ENCODE data around the gene AGTRAP. TPM values are rescaled to one million over a fixed set of nuclear protein-coding genes. Genes with fewer than 3 reads are reported as not detected.

Gene AGTRAP
- total and polyA plus RNA-seq, 2 experiments from 2014 or later: 34.2 to 71.9 TPM

GRCh38 chr1:11769274-11769673, 33.3 kb downstream of the AGTRAP start:
- DNase-seq (ENCODE audit: low spot score): no peak
- Histone ChIP-seq H3K4me2 (no peak overlapping the region), H3K9me3 (ENCODE audit: low read depth) (no peaks in the 10 kb centered on the region), H3K4me1 (ENCODE audit: insufficient read depth) (no peaks in the 10 kb centered on the region), H3K27ac (no peak overlapping the region), H3K27me3 (no peaks in the 10 kb centered on the region), H3K79me2 (no peaks in the 10 kb centered on the region), H3K36me3 (replicated peaks; ENCODE audit: insufficient read depth, low read depth) (no peaks in the 10 kb centered on the region), H4K20me1 (ENCODE audit: insufficient read depth, poor library complexity, severe bottlenecking) (no peaks in the 10 kb centered on the region), H2AFZ (no peak overlapping the region), H3K9me2 (replicated peaks; ENCODE audit: insufficient read depth) (no peaks in the 10 kb centered on the region), H3K4me3 (no peak overlapping the region)
- WGBS (ENCODE audit: low lambda C conversion rate, missing lambda C conversion rate): 79% methylated on average over 4 of the region's 4 CpGs
- TF ChIP-seq EZH2 (IDR thresholded peaks at IDR 0.05; ENCODE audit: borderline replicate concordance): no peak
- TF ChIP-seq CTCF (IDR thresholded peaks at IDR 0.05; ENCODE audit: poor library complexity): no peak
- TF ChIP-seq EZH2phosphoT487 (IDR thresholded peaks at IDR 0.05; ENCODE audit: low read depth, severe bottlenecking, unreplicated experiment): no peak

- Histone ChIP-seq H3K4me1 (ENCODE audit: insufficient read depth) (no peaks in the 10 kb centered on the region), H3K79me2 (no peaks in the 10 kb centered on the region), H2AFZ (no peak overlapping the region), H3K4me3 (no peak overlapping the region), H3K27me3 (no peaks in the 10 kb centered on the region), H3K4me2 (no peak overlapping the region), H3K27ac (no peak overlapping the region), H3K36me3 (replicated peaks; ENCODE audit: insufficient read depth, low read depth) (no peaks in the 10 kb centered on the region), H3K9me2 (replicated peaks; ENCODE audit: insufficient read depth) (no peaks in the 10 kb centered on the region), H3K9me3 (ENCODE audit: low read depth) (no peaks in the 10 kb centered on the region), H4K20me1 (ENCODE audit: insufficient read depth, poor library complexity, severe bottlenecking) (no peaks in the 10 kb centered on the region)
- TF ChIP-seq CTCF (IDR thresholded peaks at IDR 0.05; ENCODE audit: poor library complexity) (no peak), EZH2phosphoT487 (IDR thresholded peaks at IDR 0.05; ENCODE audit: low read depth, severe bottlenecking, unreplicated experiment) (no peak), EZH2 (IDR thresholded peaks at IDR 0.05; ENCODE audit: borderline replicate concordance) (no peak)
- no peak for DNase-seq (ENCODE audit: low spot score)
Observed at GRCh38 chr1:11770011-11770410, 34.1 kb downstream of the AGTRAP start.

GRCh38 chr1:11771481-11772043, 35.6 kb downstream of the AGTRAP start:
- Histone ChIP-seq H3K9me2 (replicated peaks; ENCODE audit: insufficient read depth) (no peaks in the 10 kb centered on the region), H3K27ac (no peak overlapping the region), H3K36me3 (replicated peaks; ENCODE audit: insufficient read depth, low read depth) (no peaks in the 10 kb centered on the region), H3K4me1 (ENCODE audit: insufficient read depth) (no peaks in the 10 kb centered on the region), H3K27me3 (no peaks in the 10 kb centered on the region), H3K9me3 (ENCODE audit: low read depth) (no peaks in the 10 kb centered on the region), H2AFZ (no peak overlapping the region), H3K79me2 (no peaks in the 10 kb centered on the region), H3K4me2 (no peak overlapping the region), H4K20me1 (ENCODE audit: insufficient read depth, poor library complexity, severe bottlenecking) (no peaks in the 10 kb centered on the region), H3K4me3 (no peak overlapping the region)
- no peak for TF ChIP-seq EZH2 (IDR thresholded peaks at IDR 0.05; ENCODE audit: borderline replicate concordance)
- TF ChIP-seq CTCF (IDR thresholded peaks at IDR 0.05; ENCODE audit: poor library complexity): no peak
- TF ChIP-seq EZH2phosphoT487 (IDR thresholded peaks at IDR 0.05; ENCODE audit: low read depth, severe bottlenecking, unreplicated experiment): no peak
- DNase-seq (ENCODE audit: low spot score): no peak
- WGBS (ENCODE audit: low lambda C conversion rate, missing lambda C conversion rate): 79% methylated on average over 11 of the region's 11 CpGs

- WGBS (ENCODE audit: low lambda C conversion rate, missing lambda C conversion rate): 75% methylated on average over 5 of the region's 5 CpGs
- no peaks in the 10 kb centered on the region for H3K36me3 ChIP-seq (replicated peaks; ENCODE audit: insufficient read depth, low read depth)
- H3K4me2 ChIP-seq: no peak overlapping the region
- H3K4me1 ChIP-seq (ENCODE audit: insufficient read depth): no peaks in the 10 kb centered on the region
- H3K27me3 ChIP-seq: no peaks in the 10 kb centered on the region
- H3K79me2 ChIP-seq: no peaks in the 10 kb centered on the region
- no peak overlapping the region for H2AFZ ChIP-seq
- H3K4me3 ChIP-seq: no peak overlapping the region
- no peak for DNase-seq (ENCODE audit: low spot score)
- H3K9me2 ChIP-seq (replicated peaks; ENCODE audit: insufficient read depth): no peaks in the 10 kb centered on the region
- H3K9me3 ChIP-seq (ENCODE audit: low read depth): no peaks in the 10 kb centered on the region
- no peak overlapping the region for H3K27ac ChIP-seq
- TF ChIP-seq EZH2 (IDR thresholded peaks at IDR 0.05; ENCODE audit: borderline replicate concordance): no peak
- no peak for TF ChIP-seq EZH2phosphoT487 (IDR thresholded peaks at IDR 0.05; ENCODE audit: low read depth, severe bottlenecking, unreplicated experiment)
- no peak for TF ChIP-seq CTCF (IDR thresholded peaks at IDR 0.05; ENCODE audit: poor library complexity)
- H4K20me1 ChIP-seq (ENCODE audit: insufficient read depth, poor library complexity, severe bottlenecking): no peaks in the 10 kb centered on the region
Observed at GRCh38 chr1:11772458-11772857, 36.5 kb downstream of the AGTRAP start.

Data from hepatocyte (in vitro differentiated cells).